Measurements from ENCODE around the gene NOM1.

GRCh38 chr7:156943091-156944041 is 6.1 kb upstream of the NOM1 start:
- no peak for TF ChIP-seq CTCF (IDR thresholded peaks at IDR 0.05; ENCODE audit: insufficient read depth, low read length)
- TF ChIP-seq POLR2AphosphoS5 (IDR thresholded peaks at IDR 0.05; ENCODE audit: low read depth), result no peak
- TF ChIP-seq REST (IDR thresholded peaks at IDR 0.05; ENCODE audit: insufficient replicate concordance, low read depth), result no peak
